Head of caudate nucleus (tissue), 42 donors: ENCODE data around the gene PIP5K1A.

Experiments used
- DNase-seq, 42 donors: peaks; one replicate each; pipeline versions ENCODE4 v3.0.0 to v3.0.0-alpha.2; 2020 to 2021; ENCODE audit warnings: mixed read lengths in 7 of 42
- intact Hi-C: fragments of 100-400 bp; cut with DNase I; formaldehyde crosslinking; loops from one replicate; pipeline ENCODE4 v1.15.0; 2022

The PIP5K1A gene

DNA sequence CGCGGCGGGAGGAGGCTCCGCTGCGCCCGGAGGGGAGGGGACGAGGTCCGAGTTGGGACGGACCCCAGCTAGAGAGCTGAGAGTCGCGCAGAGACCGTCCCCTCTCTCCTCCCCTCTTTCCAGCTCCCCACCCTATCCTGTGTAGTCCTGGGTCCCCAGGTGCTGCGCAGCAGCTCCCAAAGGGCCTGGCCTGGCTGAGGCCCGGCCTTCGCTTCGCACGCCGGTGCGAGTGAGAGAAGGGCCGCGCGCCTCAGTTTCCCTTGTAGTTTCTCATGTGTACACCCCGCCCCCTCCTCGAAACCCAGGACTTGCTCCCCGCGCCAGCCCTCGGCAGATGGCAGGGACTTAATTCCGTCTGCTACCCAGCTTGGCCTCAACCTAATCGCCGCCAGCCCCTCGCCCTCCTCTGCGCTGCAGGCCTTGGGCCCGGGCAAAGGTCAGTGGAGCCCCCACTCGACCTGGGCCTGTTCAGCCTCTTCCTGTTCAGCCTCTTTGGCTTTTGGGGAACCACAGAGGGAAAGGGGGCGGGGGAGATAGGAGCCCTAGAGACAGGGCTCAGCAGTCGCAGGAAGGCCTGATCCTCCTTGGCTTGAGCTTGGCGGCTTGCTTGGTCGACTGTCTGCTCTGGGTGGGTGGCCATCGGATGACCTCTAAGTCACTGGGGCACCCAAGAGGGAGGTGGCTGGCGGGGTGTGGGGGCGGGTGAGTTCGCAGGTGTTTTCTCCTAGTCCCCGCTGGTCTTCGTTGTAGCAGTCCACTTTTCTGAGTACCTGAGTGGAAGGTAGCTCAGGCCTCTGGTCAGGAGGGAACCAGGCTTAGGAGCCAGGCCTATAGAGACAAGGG, 84.8 kb downstream of the PIP5K1A start:
- peak in 18 of 42 donors; percentile 18 to 59 (median 31) for DNase-seq
- intact Hi-C loops, result no loop called here

- DNase-seq, result no peak
- intact Hi-C loops, result no loop called here
Measured at GRCh38 chr1:151284013-151284577, 85.7 kb downstream of the PIP5K1A start.

GRCh38 chr1:151286619-151287340, 88.4 kb downstream of the PIP5K1A start:
- intact Hi-C loops, result no loop called here
- DNase-seq, result no peak

DNA sequence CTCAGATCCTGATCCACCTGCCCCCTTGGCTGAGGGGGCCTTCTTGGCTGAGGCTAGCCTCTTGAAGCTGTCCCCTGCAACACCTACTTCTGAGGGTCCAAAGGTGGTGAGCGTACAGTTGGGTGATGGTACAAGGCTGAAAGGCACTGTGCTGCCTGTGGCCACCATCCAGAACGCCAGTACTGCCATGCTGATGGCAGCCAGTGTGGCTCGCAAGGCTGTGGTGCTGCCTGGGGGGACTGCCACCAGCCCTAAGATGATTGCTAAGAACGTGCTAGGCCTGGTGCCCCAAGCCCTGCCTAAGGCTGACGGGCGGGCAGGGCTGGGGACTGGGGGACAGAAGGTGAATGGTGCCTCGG, 89.0 kb downstream of the PIP5K1A start:
- DNase-seq, result no peak
- intact Hi-C loops, result no loop called here

DNA sequence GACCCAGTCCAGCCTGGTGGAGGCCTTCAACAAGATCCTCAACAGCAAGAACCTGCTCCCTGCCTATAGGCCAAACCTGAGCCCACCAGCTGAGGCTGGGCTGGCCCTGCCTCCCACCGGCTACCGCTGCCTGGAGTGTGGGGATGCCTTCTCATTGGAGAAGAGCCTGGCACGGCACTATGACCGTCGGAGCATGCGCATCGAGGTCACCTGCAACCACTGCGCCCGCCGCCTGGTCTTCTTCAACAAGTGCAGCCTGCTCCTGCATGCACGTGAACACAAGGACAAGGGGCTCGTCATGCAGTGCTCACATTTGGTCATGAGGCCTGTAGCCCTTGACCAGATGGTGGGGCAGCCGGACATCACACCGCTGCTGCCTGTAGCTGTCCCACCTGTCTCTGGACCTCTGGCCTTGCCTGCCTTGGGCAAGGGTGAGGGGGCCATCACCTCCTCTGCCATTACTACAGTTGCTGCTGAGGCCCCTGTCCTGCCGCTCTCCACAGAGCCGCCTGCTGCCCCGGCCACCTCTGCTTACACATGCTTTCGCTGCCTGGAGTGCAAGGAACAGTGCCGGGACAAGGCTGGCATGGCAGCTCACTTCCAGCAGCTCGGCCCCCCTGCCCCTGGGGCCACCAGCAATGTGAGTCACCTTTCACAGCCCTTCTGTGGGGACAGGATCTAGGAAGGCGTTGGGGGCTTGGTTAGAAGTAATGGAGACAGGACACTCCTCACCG, 89.6 kb downstream of the PIP5K1A start:
- intact Hi-C loops, result no loop called here
- DNase-seq, result no peak

- DNase-seq, result no peak
- intact Hi-C loops, result no loop called here
Measured at GRCh38 chr1:151288502-151288901, 90.2 kb downstream of the PIP5K1A start.

GRCh38 chr1:151289080-151289935, 91.0 kb downstream of the PIP5K1A start:
- DNase-seq, result no peak

GRCh38 chr1:151289991-151290708, 91.8 kb downstream of the PIP5K1A start:
- DNase-seq, result no peak
- intact Hi-C loops, result loop anchor here (10.0 kb wide), 1 partner anchor 105 kb away; the partner anchor contains the start of gene PSMB4

More at GRCh38 chr1:151289080-151289935, 91.0 kb downstream of the PIP5K1A start:
- intact Hi-C loops, result no loop called here

DNA sequence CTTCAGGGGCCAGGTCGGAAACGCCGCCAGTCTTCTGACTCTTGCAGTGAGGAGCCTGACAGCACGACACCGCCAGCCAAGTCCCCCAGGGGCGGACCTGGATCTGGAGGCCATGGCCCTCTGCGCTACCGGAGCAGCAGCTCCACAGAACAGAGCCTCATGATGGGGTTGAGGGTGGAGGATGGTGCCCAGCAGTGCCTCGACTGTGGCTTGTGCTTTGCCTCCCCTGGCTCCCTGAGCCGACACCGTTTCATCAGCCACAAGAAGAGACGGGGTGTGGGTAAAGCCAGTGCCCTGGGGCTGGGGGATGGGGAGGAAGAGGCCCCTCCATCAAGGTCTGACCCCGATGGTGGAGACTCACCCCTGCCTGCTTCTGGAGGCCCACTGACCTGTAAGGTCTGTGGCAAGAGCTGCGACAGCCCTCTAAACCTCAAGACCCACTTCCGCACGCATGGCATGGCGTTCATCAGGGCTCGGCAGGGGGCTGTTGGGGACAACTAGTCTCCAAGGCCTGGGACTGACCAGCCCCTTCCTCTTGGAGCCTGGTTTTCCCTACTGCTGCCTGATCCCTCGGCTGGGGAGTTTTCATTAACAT, 92.5 kb downstream of the PIP5K1A start:
- intact Hi-C loops, result loop anchor here (10.0 kb wide), 1 partner anchor 104 kb away; the partner anchor contains the start of gene PSMB4
- no peak for DNase-seq

- intact Hi-C loops, result loop anchor here (10.0 kb wide), 1 partner anchor 102 kb away; the partner anchor contains the start of gene PSMB4
- no peak for DNase-seq
Measured at GRCh38 chr1:151292207-151293030, 94.1 kb downstream of the PIP5K1A start.

DNA sequence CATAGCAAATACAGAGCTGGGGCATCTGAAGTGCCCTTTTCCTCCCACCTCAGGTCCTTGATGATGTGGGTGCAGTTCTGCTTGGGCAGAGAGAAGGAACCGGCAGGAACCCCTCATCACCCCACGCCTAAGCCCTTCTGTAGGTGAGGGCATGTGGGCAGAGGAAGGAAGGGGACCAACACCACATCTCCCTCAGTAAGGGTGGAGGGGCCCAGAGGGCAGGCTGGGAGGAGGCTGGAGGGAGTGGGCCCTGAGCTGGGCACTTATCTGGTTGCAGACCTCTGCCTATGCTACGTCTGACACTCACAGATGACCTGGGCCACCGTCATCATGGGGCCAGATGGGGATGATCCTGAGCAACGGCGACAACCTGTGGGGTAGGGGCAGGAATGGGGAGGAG, 94.7 kb downstream of the PIP5K1A start:
- intact Hi-C loops, result loop anchor here (10.0 kb wide), 1 partner anchor 102 kb away; the partner anchor contains the start of gene PSMB4
- no peak for DNase-seq

DNA sequence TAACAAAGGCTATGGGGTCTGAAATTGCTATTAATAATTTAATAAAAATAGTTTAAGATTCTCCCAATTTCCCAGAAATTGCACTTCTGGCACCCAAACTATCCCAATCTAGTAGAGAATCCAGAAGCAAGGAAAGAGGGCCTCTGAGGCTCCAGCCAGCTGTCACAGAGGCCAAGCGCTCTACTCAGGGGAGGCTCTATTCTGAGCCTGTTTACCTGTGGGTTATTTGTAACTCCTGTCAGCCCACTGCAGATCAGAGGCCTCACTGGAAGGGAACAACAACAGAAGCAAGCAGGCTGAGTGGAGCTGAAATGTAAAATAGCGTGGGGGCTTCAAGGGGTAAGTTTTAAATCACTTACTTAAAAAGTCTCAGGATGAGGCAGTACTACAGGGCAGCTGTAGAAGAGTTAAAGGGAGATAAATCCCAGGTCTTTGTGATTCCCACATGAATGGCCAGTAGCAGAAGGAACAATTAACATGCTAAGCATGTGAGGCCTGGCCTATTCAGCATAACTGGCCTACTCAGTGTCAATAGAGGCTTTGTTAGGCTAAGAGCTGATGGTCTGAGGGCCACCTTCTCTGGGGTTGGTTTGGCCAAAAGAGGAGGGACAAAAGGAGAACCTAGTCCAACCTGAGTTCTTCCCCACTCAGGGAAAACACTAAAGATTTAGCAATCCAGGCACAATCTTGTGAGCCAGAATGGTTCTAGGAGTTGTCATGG, 96.5 kb downstream of the PIP5K1A start:
- peak in 30 of 42 donors; percentile 31 to 83 (median 63) for DNase-seq
- intact Hi-C loops, result loop anchor here (10.0 kb wide), 1 partner anchor 100 kb away; the partner anchor contains the start of gene PSMB4
